Fibroblast of lung (primary cell): ENCODE results near the gene SHFL.

Experiments used
- CTCF ChIP-seq, 2 donors: IDR thresholded peaks in 1 of 2; conservative IDR thresholded peaks in 1 of 2; 1 replicate in 1 of 2; 2 replicates in 1 of 2; pipeline ENCODE4 v1.5.1; 2011 to 2012; ENCODE audit warnings: low read length in 2 of 2, control low read depth in 1 of 2, inconsistent platforms in 1 of 2, low read depth in 1 of 2, mild to moderate bottlenecking in 1 of 2
- EZH2 ChIP-seq: IDR thresholded peaks from 2 replicates; pipeline ENCODE4 v1.5.1; 2012; ENCODE audit warnings: low read length, control low read depth, mild to moderate bottlenecking; ENCODE audit errors: missing control alignments

GRCh38 chr19:10088949-10089554 lies 2.9 kb downstream of the SHFL start:
- TF ChIP-seq CTCF (conservative IDR thresholded peaks at IDR 0.05 in 1 of 2, IDR thresholded peaks at IDR 0.05 in 1 of 2; ENCODE audit: low read depth in 1 of 2, low read length in 2 of 2): no peak
- no peak for TF ChIP-seq EZH2
